Suppressor macrophage treated with lipopolysaccharide for 4 hours (primary cell): ENCODE measurements around the gene MAD1L1.

Source experiments
- DNase-seq: peaks from one replicate; pipeline ENCODE4 v3.0.0-alpha.2; 2020

The MAD1L1 gene

DNA sequence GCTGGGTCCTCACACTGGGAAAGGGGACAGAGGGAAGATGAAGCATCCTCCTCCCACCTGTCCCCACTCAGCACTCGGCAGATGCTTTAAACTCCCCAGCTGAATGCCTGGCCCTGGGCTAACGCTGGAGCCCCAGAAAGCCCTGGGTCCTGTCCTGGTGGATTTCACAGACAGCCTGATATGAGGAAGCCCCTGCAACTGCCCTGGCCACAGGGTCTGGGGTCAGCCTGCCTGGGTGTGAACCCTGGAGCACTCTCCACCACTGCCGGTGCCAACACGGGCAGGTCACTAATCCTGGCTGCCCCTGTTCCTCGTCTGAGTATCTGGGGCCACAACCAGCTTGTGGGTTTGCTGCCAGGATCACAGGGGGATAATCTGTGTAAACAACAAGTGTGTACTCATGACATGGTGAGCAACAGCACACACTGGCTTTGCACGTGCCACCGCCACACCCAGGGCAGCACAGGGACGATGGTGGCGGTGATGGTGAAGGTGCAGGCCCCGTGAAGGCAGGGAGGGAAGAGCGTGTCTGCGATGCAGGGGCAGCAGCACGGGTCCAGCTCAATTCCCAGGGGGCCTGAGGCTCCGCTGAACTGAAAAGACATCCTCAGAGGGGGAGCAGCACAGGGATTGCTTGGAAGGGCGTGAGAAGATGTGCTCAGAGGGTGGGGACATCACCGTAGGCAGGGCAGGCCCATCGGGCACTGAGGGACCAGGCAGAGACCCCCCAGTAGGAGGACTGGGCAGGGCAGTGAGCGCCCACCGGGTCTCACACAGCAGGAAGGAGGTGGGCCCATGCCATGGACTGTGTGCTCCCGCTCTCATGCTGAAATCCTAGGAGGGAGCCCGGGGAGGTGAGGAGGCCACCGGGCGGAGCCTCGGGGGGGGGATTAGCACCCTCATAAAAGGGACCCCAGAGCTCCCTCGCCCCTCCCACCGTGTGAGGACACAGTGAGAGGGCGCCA lies 238.7 kb downstream of the MAD1L1 start:
- no peak for DNase-seq

DNA sequence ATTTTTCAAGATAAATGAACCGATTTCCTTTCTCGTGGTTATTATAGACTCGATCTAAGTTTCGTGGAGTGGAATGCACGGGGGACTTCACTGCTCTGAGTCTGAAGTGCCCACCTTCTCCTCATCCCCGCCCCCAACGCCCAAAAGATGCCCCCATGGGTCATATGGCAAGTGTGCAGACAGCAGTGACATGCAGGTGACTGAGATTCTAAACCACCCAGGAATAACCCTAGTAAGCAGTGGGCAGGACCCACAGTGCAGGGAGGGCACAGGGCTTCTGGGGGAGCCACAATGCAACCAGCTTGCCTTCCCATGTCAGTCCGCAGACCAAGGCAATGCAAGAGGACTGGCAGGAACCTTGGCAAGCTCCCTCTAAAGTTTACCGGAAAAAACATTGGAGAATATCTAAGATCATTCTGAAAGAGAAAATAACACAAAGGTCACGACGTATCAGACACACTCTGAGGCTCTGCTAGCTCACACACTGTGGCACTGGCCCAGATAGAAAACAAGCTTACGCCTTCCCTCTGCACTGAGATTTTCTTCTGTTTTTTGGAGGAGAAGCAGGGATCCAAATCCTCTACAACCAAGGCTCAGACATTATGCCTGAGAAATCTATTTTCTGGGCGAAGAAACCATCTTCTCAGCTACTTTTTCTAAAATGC lies 239.6 kb downstream of the MAD1L1 start:
- no peak for DNase-seq

DNA sequence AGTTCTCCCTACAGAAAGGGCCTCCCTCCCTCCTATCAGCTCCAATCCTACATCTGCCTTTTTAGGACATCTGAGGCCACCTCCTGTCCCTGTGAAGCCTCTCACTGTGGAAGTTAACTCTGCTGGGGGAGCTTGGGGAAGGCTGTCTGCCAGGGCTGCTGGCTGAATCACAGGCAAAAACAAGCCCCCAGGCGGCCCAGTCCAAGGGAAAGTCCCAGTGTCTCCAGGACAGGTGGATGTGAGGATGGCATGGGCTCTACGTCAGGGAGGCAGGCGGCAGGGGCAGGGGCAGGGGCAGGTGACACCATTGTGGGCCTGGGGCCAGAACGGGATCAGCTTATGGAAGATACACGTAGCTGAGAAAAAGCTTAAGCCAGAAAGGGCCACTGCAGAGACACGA lies 240.2 kb downstream of the MAD1L1 start:
- no peak for DNase-seq

DNA sequence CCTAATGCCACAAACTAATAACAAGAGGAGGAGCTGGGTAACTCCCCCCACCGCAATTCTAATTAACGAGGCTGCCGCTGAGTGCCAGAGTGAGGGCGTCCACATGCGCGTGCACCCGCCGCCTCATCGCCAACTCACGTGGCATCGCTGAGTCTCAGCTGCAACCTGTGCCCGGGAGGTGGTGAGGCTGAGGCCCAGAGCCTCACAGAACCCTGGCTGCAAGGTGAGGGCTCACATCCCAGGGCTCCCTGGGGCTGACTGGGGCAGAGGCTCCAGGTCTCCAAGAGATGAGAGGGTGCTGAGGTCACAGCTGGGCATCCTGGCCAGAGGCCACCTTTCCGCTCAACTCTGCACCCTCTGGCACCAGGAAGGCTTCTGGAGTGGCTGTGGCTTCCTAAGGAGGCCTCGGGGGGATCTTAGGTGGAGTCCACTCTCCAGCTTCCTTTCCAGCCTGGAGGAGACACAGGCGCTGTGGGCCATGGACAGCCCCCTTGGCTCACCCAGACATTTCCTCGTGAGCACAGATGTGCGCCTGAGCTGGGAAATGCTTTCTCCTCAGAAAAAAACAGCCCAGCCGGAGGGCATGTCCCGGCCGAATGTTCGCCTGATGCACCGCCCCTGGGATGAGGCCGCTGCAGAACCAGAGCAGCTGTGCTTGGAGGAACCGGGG lies 242.6 kb downstream of the MAD1L1 start:
- no peak for DNase-seq

DNA sequence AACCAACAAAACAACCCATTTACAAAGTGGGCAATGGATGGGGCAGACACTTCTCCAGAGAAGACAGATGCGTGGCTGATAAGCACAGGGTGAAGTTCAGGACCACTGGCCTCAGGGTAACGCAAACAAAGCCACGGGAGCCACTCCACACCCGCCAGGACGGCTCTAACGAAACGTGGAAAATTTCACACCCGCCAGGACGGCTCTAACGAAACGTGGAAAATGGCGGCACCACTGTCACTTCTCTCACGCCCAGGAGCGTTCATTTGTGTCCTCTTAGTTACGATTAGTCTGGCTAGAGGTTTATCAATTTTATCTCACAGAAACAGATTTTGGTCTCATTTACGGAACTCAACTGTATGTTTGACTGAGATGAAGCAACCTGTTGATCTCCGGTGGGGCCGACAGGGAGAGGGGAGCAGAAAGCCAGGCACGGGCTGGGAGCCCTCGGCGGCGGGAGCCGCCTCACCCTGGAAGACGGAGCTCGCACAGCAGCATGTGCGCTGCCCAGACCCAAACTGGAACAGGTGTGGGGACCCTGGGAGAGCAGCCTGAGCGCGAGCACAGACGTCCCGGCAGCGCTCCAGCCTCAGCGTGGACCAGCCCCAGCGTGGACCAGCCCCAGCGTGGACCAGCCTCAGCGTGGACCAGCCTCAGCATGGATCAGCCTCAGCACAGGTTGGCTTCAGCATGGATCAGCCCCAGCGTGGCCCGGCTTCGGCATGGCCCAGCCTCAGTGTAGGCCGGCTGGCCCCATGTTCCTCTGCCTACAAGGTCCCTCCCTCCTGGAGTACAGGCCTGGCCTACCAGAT lies 243.5 kb downstream of the MAD1L1 start:
- DNase-seq, result no peak

DNA sequence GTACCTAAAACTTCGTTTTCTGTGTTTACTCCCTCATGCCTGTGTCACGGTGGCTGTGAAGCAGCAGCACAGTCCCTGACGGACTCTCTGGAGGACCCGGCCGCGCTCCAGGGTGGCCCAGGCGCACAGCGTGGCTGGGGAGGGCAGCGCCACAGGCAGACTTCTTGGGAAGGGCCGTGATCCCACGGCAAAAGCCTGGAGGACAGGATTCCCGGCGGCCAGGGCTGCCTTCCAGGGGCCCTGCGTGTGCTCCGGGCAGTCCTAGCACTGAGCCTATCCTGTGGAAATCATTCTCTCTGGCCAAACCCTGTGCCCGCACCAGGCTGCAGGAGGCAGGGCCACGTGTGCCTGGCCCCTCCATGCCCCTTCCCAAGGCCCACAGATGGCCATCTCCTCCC lies 244.2 kb downstream of the MAD1L1 start:
- no peak for DNase-seq

DNA sequence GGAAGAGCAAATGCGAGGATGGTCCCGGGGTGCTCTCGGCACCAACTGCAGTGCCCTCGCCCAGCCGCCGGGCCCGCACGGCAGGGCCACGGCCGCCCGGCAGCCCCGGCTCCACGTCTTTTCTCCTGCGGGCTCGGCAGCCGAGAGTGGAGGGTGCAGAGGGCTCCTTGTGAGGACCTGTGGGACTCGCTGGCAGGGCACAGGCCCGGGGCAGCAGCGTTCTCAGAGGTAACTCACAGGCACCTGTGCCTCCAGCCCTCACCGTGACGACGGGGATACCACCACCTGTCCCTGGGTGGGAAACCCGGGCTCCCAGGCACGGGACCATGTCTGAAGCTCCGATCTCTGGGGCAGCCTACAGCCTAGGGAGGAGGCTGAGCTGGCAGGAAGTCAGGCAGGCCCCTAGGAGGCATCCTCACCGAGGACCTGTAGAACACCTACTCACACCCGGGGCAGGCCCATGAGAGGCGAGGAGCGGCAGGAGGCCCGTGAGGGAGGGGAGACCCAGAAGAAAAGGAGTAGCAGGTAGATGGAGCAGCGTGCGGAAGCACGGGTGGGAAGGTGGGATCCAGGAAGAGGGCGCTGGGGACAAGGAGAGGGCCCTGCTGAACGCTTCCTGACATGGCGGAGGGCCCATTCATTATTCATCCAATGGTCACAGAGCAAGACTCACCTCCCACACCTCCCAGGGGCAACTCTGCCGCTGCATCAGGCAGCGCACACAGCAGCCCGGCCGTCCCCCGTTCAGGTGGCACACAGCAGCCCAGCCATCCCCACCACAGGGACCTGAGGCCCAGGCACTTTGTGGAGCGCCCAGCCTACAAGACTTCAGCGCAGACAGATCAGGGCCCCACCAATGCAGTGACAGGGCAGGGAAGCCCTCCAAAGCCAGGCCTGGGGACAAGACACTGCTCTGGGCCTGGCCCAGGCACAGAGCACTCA lies 244.9 kb downstream of the MAD1L1 start:
- no peak for DNase-seq

DNA sequence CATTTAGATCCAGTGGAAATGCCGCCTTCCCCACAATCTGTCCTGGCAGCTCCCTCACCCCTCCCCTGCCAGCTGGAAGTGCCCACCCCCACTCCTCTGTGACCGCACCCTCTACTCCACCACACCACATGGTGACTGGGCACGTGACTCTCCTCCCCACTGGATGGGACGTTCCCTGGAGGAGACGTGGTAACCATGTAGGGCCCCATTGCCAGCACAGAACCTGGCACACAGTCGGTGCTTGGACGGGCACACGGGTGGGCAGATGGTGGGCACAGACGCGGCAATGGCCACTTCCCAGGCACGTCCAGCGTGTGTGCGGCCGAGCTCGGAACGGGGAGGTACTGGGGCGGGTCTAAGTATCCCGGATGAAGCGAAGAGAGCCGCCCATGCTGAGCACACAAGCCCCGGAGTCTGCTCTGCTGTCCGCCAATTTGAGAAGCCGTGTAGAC lies 245.6 kb downstream of the MAD1L1 start:
- no peak for DNase-seq

DNA sequence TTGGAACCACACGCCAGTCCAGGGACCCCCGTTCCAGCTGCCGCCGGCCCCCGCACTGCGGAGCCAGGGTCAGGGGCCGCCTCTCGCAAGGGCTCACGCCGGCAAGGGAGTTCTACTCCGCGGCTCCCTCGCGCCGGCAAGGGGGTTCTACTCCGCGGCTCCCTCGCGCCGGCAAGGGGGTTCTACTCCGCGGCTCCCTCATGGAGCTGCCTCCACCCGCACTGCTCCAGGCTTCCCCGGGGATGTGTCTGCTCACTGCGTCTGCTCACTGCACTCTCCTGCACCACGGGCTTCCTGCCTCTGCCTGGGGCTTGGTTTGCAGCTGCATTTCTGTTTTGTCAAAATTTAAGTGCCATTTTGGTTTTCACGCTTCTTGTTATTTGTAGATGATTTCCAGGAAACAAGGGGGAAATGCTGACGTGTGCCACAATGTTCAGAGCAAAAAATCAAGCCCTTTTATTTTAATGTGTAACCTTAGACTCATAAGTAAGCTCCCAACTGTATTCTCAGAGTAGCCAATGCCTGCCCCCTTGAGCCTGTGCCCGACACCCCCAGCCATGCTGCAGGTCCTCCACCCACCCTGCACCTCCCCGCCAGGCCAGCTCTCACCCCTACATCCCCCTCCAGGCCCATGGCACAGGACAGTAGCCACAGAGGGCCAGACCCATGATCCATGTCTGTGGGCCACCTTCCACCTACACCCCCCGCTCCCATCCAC lies 246.2 kb downstream of the MAD1L1 start:
- no peak for DNase-seq

DNA sequence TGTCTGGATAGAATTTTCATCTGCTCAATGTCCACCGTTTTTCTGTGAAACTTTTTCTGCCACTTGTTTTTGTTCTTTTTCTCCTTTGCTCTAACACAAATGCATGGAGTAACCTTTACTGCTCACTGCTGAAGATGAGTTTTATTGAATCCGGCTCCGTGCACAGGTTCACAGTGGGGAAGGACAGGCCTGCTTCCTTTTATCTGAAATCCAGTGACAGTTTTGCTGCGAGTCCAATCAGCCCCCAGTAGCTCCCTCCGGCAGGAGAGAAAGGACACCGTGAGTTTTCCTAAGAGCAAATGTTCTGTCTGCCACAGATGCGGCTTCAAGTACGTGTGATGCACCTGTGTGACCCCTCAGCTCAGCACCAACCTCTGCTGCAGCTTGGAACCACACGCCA lies 246.8 kb downstream of the MAD1L1 start:
- DNase-seq, result no peak

DNA sequence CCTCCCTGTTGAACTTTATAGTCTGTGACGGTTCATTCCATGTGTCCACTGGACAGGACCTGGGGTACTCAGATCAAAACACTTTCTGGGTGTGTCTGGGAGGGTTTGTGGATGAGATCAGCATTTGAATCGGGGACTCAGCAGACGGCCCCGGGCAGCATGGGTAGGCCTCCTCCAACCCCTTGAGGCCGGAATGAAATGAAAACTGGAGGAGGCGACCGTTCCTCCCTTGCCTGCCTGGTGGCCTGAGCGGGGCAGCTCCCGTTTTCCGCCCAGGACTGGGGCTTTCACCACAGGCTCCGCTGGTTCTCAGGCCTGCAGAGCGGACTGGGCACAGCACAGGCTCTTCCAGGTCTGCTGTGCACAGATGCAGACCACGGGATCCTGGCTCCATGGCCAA lies 247.7 kb downstream of the MAD1L1 start:
- no peak for DNase-seq

DNA sequence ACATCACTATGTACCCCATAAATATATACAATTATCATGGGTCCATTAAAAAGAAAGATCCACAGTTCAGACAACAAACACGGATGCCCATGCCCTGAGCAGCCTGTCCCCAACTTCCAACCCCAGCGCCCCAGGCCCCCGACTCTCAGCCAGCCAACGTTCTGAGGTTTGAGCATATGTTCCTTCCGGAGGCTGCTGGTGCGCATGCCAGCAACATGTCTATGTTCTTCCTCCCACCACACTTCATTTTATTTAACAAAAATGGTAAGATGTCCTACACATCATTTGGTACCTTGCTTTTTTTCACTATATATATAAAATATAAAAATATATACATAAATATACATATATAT lies 250.9 kb downstream of the MAD1L1 start:
- DNase-seq, result no peak

DNA sequence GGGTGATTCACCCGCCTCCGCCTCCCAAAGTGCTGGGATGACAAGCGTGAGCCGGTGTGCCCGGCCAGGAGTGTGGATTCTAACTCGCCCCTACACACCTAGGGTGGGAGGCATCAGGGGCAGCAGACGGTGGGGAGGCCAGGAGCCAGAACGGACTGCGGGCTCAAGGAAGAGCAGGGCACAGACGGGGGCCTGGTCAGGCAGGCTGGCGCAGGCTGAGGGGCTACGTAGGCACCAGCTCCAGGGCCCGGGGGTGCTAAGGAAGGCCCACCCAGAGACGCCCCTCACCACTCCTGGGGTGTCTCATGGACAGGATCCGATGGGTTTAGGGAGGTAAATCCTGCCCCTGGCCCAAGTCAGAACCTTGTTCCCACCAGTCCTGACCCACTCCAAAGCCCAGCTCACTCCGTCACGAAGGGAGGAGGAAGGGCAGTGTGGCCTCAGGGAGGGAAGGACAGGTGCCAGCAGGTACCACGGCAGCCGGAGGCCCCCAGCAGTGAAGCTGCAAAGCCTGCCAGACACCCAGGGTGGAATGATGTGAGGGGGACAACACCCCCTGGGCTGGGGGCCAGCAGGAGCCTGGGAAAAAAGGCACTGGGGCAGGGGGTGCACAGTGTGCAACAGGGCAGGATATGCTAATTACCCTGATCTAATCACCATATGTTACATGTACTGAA lies 251.4 kb downstream of the MAD1L1 start:
- no peak for DNase-seq

DNA sequence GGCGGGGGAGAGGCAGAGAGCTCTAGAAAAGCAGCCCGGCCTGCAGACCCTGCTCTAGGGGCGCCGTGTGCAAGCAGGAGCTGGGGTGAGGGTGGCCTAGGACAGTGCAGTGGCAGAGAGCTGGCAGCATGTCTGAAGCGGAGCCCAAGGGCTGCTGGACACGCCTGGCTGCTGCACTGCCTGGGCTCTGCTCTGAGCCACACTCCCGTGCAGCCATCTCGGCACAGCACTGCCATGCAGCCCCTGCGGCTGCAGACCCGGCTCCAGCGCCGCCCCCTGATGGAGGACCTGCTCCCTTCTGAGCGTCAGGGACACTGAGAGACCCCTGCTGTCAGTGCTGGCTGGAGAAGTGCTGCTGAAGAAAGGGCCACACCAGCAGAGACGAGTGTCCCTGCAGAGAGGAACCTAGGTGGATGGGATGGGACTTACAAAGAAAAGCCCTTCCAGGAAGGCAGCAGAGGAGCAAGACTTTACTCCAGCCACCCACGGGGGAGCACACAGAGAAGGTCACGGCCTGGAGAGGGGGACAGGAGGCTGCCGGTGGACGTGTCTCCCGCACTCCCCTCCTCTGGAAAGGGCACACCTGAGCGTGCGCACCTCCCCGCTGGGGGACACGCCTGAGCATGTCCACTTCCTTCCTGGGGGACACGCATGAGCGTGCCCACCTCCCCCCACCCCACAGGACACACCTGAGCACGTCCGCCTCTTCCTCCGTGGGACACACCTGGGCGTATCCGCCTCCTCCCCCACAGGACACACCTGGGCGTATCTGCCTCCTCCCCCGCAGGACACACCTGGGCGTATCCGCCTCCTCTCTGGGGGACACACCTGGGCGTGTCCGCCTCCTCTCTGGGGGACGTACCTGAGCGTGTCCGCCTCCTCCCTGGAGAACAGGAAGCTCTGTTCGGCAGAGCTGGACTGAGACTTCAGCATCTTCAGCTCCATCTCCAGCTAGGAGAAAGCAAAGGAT lies 252.9 kb downstream of the MAD1L1 start:
- DNase-seq, result no peak

DNA sequence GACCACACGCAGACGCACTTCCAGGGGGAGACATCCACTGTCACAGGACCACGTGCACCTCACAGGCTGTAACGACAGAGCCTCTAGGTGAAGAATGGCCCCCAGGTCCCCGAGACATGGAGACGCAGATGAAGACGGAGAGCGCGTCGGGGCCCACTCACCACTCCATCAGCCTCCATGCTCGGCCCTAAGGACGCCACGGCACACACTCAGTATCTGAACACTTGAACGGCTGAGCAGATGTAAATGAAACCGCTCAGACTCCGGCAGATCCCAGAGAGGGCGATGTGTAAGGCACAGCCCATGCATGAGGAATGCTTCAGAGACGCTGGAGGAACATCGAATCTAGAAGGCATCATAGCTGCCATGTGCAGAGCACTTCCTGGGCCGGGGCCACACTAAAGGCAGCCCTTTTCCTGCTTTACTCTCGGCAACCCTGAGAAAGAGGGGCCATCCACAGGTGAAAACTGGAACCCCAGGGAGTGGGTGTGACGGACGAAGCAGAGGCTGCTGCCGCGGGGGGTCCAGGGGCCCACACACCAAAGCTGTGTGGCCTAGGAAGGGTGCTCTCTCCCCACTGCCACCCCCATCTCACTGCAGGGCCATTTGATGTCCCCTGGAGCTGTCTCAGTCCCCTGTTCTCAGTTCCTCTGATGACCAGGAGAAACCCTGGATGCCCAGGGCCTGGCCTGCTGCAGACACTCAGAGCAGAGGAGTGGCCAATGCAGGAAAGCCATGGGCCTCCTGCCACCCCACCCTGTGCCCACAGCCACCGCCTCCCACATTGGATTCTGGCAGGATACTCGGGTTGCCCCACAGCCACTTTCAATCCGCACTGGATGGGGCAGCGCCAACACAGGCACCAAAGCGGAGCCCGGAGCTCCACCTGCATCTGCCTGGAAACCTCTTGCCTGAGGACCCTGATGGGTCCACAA lies 253.8 kb downstream of the MAD1L1 start:
- no peak for DNase-seq

DNA sequence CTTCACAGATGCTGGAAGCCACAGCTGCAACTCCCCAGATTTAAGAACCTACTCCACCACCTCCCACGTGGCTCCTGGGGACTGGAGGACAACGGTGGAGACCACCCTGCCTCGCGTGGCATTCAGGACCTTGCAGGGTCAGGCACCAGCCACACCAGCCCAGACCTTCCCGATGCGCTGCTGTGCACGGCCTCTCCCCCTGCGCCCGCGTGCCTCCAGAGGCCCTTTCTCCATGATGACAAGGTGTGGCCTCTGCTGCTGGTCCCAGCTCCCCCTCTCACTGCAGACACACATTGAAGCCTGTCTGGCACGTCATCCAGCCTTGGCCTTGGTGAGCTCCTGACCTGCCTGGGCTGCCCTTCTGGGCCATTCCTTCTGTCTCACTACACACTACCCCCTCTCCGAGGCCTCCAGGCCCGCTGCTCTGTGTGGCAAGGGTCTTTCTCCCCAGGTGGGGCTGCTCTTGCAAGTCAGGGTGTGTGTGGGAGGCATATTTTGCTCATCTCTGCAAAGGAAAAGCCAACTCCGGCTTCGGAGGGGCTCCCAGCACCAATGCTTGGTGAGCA lies 254.8 kb downstream of the MAD1L1 start:
- no peak for DNase-seq

DNA sequence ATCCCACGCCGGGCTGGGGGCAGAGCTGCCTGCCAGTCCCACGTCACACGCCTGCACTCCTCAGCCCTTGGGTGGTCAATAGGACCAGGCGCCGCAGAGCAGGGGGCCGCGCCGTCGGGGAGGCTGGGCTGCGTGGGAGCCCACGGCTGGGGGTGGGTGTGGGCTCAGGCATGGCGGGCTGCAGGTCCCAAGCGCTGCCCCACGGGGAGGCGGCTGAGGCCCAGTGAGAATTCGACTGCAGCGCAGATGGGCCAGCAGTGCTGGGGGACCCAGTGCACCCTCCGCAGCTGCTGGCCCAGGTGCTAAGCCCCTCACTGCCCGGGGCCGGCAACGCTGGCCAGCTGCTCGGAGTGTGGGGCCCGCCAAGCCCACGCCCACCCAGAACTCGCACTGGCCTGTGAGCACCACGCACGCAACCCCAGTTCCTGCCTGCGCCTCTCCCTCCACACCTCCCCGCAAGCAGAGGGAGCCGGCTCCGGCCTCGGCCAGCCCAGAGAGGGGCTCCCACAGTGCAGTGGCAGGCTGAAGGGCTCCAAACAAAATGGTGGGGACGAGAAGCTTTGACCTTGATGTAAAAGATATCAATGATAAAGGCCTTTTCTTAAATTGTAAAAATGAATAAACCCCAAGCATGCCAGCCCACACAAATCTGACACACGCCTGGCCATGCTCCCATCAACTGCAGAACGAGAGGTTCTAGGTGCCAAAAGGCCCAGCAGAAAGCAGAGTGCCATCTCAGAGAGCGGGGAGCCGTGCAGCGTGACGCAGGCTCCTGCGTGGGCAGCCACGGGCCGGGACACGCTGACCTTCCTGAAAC lies 255.5 kb downstream of the MAD1L1 start:
- DNase-seq, result no peak
